OCI-LY3 (cell line): Measurements from ENCODE around the gene DPP6.
A peak's percentile ranks its signal among the peaks of the same experiment; 100 is the strongest.

ENCODE experiments used
- H2AFZ ChIP-seq: fragments of 200-600, 300-600 bp; shearing (Covaris generic); 2 replicates; pipeline ENCODE4 v1.6.0; 2014; ENCODE audit warnings: antibody characterized with exemption, low read depth, low read length
- H3K27ac ChIP-seq: fragments of 200-600, 300-600 bp; sonication (generic); 2 replicates; pipeline ENCODE4 v1.5.1; 2014; ENCODE audit warnings: mild to moderate bottlenecking, low read length, moderate library complexity, mixed read lengths
- H3K27me3 ChIP-seq: fragments of 200-600, 300-600 bp; sonication (generic); 2 replicates; pipeline ENCODE4 v1.6.1; 2014; ENCODE audit warnings: low read depth, low read length, mixed read lengths
- H3K36me3 ChIP-seq: fragments of 200-600, 300-600 bp; sonication (generic); replicated peaks from 2 replicates; pipeline ENCODE3; 2014; ENCODE audit warnings: low read depth, low read length, mixed read lengths
- H3K4me1 ChIP-seq: fragments of 300-600, 200-600 bp; sonication (generic); 2 replicates; pipeline ENCODE4 v1.6.1; 2014; ENCODE audit warnings: low read length, mixed read lengths
- H3K4me2 ChIP-seq: fragments of 200-600, 300-600 bp; sonication (generic); 2 replicates; pipeline ENCODE4 v1.6.1; 2014; ENCODE audit warnings: low read length, mixed read lengths
- H3K4me3 ChIP-seq: fragments of 300-600, 200-600 bp; sonication (generic); 2 replicates; pipeline ENCODE4 v1.5.1; 2014; ENCODE audit warnings: antibody characterized with exemption, mild to moderate bottlenecking, low read length, moderate library complexity
- H3K79me2 ChIP-seq: fragments of 300-600, 200-600 bp; shearing (Covaris generic); 2 replicates; pipeline ENCODE4 v1.6.1; 2014; ENCODE audit warnings: mild to moderate bottlenecking, low read length, mixed read lengths
- H3K9ac ChIP-seq: fragments of 300-600, 200-600 bp; shearing (Covaris generic); 2 replicates; pipeline ENCODE4 v1.6.0; 2014; ENCODE audit warnings: mild to moderate bottlenecking, low read length, moderate library complexity
- H3K9me3 ChIP-seq: fragments of 200-600, 300-600 bp; shearing (Covaris generic); 2 replicates; pipeline ENCODE4 v1.6.1; 2014; ENCODE audit warnings: low read length, mixed read lengths; ENCODE audit not compliant: insufficient read depth
- H4K20me1 ChIP-seq: fragments of 200-600, 300-600 bp; sonication (generic); 2 replicates; pipeline ENCODE4 v1.6.1; 2016; ENCODE audit warnings: low read length, mixed read lengths; ENCODE audit not compliant: insufficient read depth
- EZH2phosphoT487 ChIP-seq: fragments of 200-600 bp; shearing (Covaris generic); IDR thresholded peaks from 2 replicates; pipeline ENCODE4 v1.6.1; 2018; ENCODE audit warnings: antibody characterized with exemption, mixed run types, low read depth
- TF ChIP-seq, protein P1 (sequence below): fragments of 200-600, 300-600 bp; sonication (generic); IDR thresholded peaks from 2 replicates; pipeline ENCODE4 v1.5.1; 2014; ENCODE audit warnings: antibody characterized with exemption, low read length, low read depth

Gene DPP6

DNA sequence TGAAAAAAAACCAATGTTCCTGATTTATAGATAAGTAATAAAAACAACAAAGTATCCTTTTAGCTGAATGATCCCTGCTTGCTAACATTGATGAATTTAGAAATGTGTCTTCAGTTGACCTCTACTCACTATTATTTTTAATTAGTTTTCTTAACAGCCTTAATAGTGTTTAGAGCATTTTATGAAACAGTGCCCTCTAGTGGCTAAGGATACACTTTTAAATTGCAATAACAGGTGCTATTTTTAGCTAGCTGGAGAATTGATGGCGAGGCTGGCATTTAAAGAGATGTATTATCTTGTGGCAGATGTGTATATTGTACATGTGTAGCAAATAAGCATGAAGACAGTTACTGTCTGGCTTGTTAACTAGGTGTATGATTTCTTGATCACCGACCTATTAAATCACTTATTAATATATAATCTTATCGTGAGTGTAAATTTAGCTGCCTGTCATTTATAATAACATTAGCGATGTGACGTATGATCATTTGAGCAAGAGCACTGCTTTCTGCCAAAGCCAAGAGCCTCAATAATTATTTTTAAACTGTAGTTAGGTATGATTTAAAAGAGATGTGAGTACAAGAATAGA, 451.9 kb downstream of the DPP6 start:
- H3K36me3 ChIP-seq: no peaks in the 10 kb centered on the region
- no peak overlapping the region for H3K4me3 ChIP-seq
- H3K79me2 ChIP-seq: no peaks in the 10 kb centered on the region
- H3K27ac ChIP-seq: no peak overlapping the region
- 0 out of 2 replicates have a peak, but pooled peaks cover 3% of the 10 kb centered on the region for H3K27me3 ChIP-seq
- H3K4me1 ChIP-seq: no peaks in the 10 kb centered on the region
- no peaks in the 10 kb centered on the region for H4K20me1 ChIP-seq
- H2AFZ ChIP-seq: no peak overlapping the region
- no peak overlapping the region for H3K4me2 ChIP-seq
- H3K9me3 ChIP-seq: no peaks in the 10 kb centered on the region
- no peak overlapping the region for H3K9ac ChIP-seq
- no peak for TF ChIP-seq EZH2phosphoT487
- TF ChIP-seq, protein P1, sequence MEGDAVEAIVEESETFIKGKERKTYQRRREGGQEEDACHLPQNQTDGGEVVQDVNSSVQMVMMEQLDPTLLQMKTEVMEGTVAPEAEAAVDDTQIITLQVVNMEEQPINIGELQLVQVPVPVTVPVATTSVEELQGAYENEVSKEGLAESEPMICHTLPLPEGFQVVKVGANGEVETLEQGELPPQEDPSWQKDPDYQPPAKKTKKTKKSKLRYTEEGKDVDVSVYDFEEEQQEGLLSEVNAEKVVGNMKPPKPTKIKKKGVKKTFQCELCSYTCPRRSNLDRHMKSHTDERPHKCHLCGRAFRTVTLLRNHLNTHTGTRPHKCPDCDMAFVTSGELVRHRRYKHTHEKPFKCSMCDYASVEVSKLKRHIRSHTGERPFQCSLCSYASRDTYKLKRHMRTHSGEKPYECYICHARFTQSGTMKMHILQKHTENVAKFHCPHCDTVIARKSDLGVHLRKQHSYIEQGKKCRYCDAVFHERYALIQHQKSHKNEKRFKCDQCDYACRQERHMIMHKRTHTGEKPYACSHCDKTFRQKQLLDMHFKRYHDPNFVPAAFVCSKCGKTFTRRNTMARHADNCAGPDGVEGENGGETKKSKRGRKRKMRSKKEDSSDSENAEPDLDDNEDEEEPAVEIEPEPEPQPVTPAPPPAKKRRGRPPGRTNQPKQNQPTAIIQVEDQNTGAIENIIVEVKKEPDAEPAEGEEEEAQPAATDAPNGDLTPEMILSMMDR: peak; percentile 77

DNA sequence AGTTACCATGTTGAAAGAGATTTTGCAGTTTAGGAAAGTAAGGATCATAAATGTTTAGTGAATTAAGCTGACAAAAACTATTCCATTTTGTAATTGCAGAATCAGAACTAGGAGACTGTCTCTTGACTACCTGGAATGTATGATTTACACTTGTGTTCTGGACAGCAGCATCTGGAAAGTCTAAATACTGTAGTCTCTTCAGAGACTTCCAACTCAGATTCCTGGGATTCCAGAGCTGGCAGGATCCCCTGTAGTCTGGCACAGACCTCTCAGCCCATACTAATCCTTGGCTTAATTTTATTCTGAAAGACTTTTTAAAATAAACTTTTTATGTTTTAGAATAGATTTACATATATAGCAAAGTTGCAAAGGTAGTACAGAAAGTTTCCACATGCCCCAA, 452.7 kb downstream of the DPP6 start:
- no peak for TF ChIP-seq EZH2phosphoT487
- TF ChIP-seq, protein P1: no peak
- 0 out of 2 replicates have a peak, but pooled peaks cover 3% of the 10 kb centered on the region for H3K27me3 ChIP-seq
- no peak overlapping the region for H3K9ac ChIP-seq
- no peak overlapping the region for H2AFZ ChIP-seq
- H3K4me1 ChIP-seq: no peaks in the 10 kb centered on the region
- no peaks in the 10 kb centered on the region for H4K20me1 ChIP-seq
- no peaks in the 10 kb centered on the region for H3K36me3 ChIP-seq
- no peak overlapping the region for H3K27ac ChIP-seq
- no peak overlapping the region for H3K4me2 ChIP-seq
- H3K4me3 ChIP-seq: no peak overlapping the region
- no peaks in the 10 kb centered on the region for H3K79me2 ChIP-seq
- no peaks in the 10 kb centered on the region for H3K9me3 ChIP-seq

GRCh38 chr7:154505362-154505761, 453.2 kb downstream of the DPP6 start:
- no peaks in the 10 kb centered on the region for H3K36me3 ChIP-seq
- no peak overlapping the region for H2AFZ ChIP-seq
- TF ChIP-seq EZH2phosphoT487: no peak
- H3K79me2 ChIP-seq: no peaks in the 10 kb centered on the region
- no peak overlapping the region for H3K27ac ChIP-seq
- H3K4me3 ChIP-seq: no peak overlapping the region
- H3K9me3 ChIP-seq: no peaks in the 10 kb centered on the region
- no peak overlapping the region for H3K4me2 ChIP-seq
- H3K4me1 ChIP-seq: no peaks in the 10 kb centered on the region
- H4K20me1 ChIP-seq: no peaks in the 10 kb centered on the region
- H3K27me3 ChIP-seq: 0 out of 2 replicates have a peak, but pooled peaks cover 3% of the 10 kb centered on the region
- H3K9ac ChIP-seq: no peak overlapping the region

DNA sequence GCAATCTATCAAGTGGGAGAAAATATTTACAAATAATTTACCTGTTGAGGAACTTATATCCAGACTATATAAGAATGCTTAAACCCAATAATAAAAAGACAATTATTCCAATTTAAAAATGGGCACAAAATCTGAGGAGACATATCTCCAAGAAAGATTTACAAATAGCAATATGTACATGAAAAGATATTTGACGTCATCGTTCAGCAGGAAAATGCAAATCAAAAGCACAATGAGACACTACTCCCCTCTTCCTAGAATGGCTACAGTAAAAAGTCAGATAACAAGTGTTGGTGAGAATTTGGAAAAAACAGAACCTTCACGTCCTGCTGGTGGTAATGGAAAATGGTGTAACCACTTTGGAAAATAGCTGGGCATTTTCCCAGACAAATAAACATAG, 457.0 kb downstream of the DPP6 start:
- H3K4me3 ChIP-seq: no peak overlapping the region
- no peak for TF ChIP-seq EZH2phosphoT487
- TF ChIP-seq, protein P1: no peak

More for the DNA sequence above, 457.0 kb downstream of the DPP6 start:
- Histone ChIP-seq H3K4me1 (no peaks in the 10 kb centered on the region), H3K9ac (no peak overlapping the region), H2AFZ (no peak overlapping the region), H4K20me1 (no peaks in the 10 kb centered on the region), H3K36me3 (no peaks in the 10 kb centered on the region), H3K27ac (no peak overlapping the region), H3K79me2 (no peaks in the 10 kb centered on the region), H3K9me3 (no peaks in the 10 kb centered on the region), H3K27me3 (0 out of 2 replicates have a peak, but pooled peaks cover 3% of the 10 kb centered on the region), H3K4me2 (no peak overlapping the region)
